Motor neuron (in vitro differentiated cells): Measurements from ENCODE around the gene AFG3L2. TPM values are rescaled to one million over a fixed set of nuclear protein-coding genes. Genes with fewer than 3 reads are reported as not detected.

Experiments
- ATAC-seq, 8 experiments: fragments of 200-7000 bp; cut with Tn5 transposase; replicated peaks in 6 of 8; 2 replicates each; pipeline ENCODE4 v1.8.0; 2021; ENCODE audit warnings: mild to moderate bottlenecking in 8 of 8, moderate library complexity in 8 of 8
- H3K27ac ChIP-seq, 2 donors: fragments of 250-450 bp; sonication (Bioruptor Pico); 2 replicates each; pipeline ENCODE4 v1.9.0; 2021; ENCODE audit warnings: antibody characterized with exemption in 2 of 2, mild to moderate bottlenecking in 2 of 2, moderate library complexity in 1 of 2
- H3K4me1 ChIP-seq, 2 donors: fragments of 250-450 bp; sonication (Bioruptor Pico); replicated peaks in 1 of 2; 2 replicates each; pipeline ENCODE4 v1.6.1; 2021; ENCODE audit warnings: antibody characterized with exemption in 2 of 2, mild to moderate bottlenecking in 2 of 2, moderate library complexity in 1 of 2
- H3K4me3 ChIP-seq, 5 donors: fragments of 250-450 bp; sonication (Bioruptor Pico); 2 replicates each; pipeline ENCODE4 v1.9.0; 2021; ENCODE audit warnings: antibody characterized with exemption in 5 of 5, mild to moderate bottlenecking in 5 of 5, moderate library complexity in 4 of 5
- WGBS, 10 experiments: fragments of 450-650 bp; shearing (Covaris generic); methylation state at CpG; one replicate each; pipeline ENCODE4 v1.0.0; 2022; 5-methylcytosine and 5-hydroxymethylcytosine counted together
- in situ Hi-C, 9 experiments: fragments of 400-800 bp; cut with MboI; loops; one replicate each; pipeline ENCODE4 v1.15.0; 2021; ENCODE audit warnings: low sequenced_read_pairs in 9 of 9, low pct_unique_long_range_greater_than_20kb in 2 of 9; ENCODE audit not compliant: unreplicated experiment in 9 of 9
- total RNA-seq, 8 experiments: library from RNA; unstranded; fragments of 300-600 nt; gene quantifications; 2 replicates each; pipeline versions ENCODE4 v1.2.3 to v1.2.4, GENCODE V29; 2022

The AFG3L2 gene
- total RNA-seq, 8 experiments from 2014 or later: 27.1 to 83.7 (median 40.9) TPM

GRCh38 chr18:12304351-12305210, 72.4 kb downstream of the AFG3L2 start:
- ATAC-seq: no peak
- Histone ChIP-seq H3K4me3 (no peak overlapping the region), H3K27ac (no peak overlapping the region), H3K4me1 (peaks cover 0 to 2% of the 10 kb centered on the region in 2 donors)
- WGBS, 10 experiments: 54 to 100% (median 94%) methylated on average over 1 to 7 of the region's 19 CpGs; no CpG with 5 or more reads in 2 of the 10 experiments
- in situ Hi-C loops: no loop called here

- in situ Hi-C loops: no loop called here
- ATAC-seq: peak in 3 of 8 experiments; percentile 26 to 70 (median 67)
- H3K4me1 ChIP-seq: no peaks in the 10 kb centered on the region
- no peak overlapping the region for H3K27ac ChIP-seq
- 43 to 86% (median 62%) methylated on average over 3 to 11 of the region's 14 CpGs; no CpG with 5 or more reads in 4 of the 10 experiments for WGBS, 10 experiments
- H3K4me3 ChIP-seq: no peak overlapping the region
Observed at GRCh38 chr18:12302391-12303147, 74.5 kb downstream of the AFG3L2 start.

DNA sequence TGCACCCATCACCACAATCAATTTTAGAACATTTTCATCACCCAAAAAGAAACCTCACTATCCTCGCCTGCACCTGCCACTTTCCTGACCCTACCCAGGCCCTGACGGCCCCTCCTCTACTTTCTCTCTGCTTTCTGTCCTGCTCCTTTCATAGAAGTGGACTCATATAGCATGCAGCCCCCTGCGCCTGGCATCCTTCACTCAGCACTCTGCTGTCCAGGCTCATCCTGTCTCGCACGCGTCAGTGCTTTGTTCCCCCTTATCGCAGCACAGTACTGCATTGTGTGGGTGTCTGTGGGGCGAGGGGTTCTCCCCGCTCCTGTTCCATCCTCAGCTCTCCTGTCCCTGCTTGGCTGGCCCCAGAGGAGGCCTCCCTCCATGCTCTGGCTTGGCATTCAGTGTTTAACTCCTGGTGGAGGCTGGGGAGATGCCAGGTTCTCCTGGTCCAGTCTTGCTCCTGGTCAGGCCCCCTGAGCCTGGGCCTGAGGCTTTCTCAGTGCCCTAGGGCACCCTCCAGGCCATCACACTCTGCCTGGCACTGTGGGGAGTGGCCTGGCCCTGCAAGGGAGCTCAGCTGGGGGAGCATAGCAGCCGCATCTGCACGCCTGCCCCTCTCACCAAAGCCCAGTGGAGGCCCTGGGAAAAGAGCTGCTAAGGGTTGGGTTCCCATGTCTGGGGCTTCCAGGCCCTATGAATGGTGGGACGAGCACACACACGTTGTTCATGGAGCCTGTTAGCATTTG, 75.6 kb downstream of the AFG3L2 start:
- no peak overlapping the region for H3K27ac ChIP-seq
- in situ Hi-C loops: no loop called here
- H3K4me1 ChIP-seq: no peaks in the 10 kb centered on the region
- ATAC-seq: no peak
- WGBS, 10 experiments: 75 to 100% (median 93%) methylated on average over 1 to 7 of the region's 13 CpGs; no CpG with 5 or more reads in 3 of the 10 experiments
- H3K4me3 ChIP-seq: no peak overlapping the region

GRCh38 chr18:12299862-12300261, 77.2 kb downstream of the AFG3L2 start:
- in situ Hi-C loops: no loop called here
- Histone ChIP-seq H3K4me3 (no peak overlapping the region), H3K4me1 (no peaks in the 10 kb centered on the region), H3K27ac (no peak overlapping the region)
- no peak for ATAC-seq
- WGBS, 10 experiments: 46 to 100% (median 79%) methylated on average over 1 to 2 of the region's 2 CpGs; no CpG with 5 or more reads in 6 of the 10 experiments

DNA sequence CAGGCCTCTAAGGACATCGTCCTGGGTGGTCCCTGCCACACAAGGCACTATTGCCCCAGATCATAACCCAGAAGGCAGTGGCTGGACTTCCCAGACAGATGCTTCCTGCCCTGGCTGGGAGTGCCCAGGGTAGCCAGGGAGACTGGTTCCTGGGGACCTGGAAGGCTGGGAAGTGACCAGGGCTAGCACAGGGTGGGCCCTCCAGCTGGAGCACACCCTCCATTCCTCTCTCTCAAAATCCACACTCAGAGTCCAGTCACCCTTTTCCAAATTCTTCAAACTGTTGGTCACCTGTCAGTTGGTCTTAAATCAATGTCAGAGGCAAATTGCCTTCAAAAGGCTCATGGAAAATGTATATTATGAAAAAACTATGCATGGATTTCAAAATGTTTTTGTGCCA, 80.6 kb downstream of the AFG3L2 start:
- in situ Hi-C loops: no loop called here
- 75 to 80% methylated on average over 1 of the region's 1 CpG; no CpG with 5 or more reads in 8 of the 10 experiments for WGBS, 10 experiments
- peak in 3 of 8 experiments; percentile 90 to 93 (median 91) for ATAC-seq
- Histone ChIP-seq H3K4me3 (no peak overlapping the region), H3K4me1 (no peaks in the 10 kb centered on the region), H3K27ac (no peak overlapping the region)

DNA sequence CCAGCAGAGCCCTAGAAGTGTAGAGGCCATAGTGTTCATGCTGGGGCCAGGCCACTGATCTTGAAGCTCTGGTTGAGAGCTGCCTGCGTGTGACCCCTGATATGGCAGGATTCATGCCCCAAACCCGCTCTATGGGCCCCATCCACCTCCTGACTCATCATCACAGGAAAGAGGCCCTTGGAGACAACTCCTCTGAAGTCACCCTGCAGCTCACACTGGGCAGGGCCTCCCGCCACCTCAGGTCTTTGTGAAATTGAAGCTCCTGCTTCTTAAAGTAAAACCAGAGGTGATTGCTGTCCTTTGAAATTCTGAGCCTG, 81.0 kb downstream of the AFG3L2 start:
- WGBS, 10 experiments: 80% methylated on average over 1 of the region's 3 CpGs; no CpG with 5 or more reads in 9 of the 10 experiments
- in situ Hi-C loops: no loop called here
- Histone ChIP-seq H3K4me3 (no peak overlapping the region), H3K4me1 (no peaks in the 10 kb centered on the region), H3K27ac (no peak overlapping the region)
- ATAC-seq: peak in 5 of 8 experiments; percentile 41 to 86 (median 70)

DNA sequence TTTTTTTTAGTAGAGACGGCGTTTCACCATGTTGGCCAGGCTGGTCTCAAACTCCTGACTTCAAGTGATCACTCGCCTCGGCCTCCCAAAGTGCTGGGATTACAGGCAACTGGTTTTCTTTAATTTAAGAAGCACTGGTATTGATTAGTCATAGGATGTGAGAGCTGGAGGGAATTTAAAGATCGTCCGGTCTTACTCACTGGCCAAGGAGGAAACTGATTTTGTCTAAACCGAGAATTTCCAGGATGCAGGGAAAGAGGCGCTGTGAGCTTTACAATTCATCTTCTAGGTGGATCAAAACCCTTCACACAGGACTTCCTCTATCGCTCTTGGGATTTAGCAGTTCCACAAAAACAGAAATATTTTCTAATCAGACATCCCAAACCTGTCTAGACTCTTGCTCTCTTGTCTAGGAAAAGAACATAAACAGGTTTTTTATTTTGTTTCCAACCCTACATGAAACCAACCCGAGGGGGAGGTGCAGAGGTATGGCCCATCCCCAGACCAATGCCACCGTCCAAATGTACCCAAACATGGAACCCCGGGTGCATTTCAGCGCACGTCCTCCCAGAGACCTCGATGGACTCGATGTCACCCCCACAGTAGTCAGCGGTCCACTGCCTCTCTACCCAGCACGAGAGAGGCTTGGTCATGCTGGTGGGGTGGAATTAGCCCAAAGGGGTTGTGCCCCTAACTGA, 81.5 kb downstream of the AFG3L2 start:
- 40 to 97% (median 86%) methylated on average over 2 to 13 of the region's 18 CpGs; no CpG with 5 or more reads in 1 of the 10 experiments for WGBS, 10 experiments
- H3K4me3 ChIP-seq: no peak overlapping the region
- no peaks in the 10 kb centered on the region for H3K4me1 ChIP-seq
- ATAC-seq: no peak
- in situ Hi-C loops: no loop called here
- no peak overlapping the region for H3K27ac ChIP-seq

DNA sequence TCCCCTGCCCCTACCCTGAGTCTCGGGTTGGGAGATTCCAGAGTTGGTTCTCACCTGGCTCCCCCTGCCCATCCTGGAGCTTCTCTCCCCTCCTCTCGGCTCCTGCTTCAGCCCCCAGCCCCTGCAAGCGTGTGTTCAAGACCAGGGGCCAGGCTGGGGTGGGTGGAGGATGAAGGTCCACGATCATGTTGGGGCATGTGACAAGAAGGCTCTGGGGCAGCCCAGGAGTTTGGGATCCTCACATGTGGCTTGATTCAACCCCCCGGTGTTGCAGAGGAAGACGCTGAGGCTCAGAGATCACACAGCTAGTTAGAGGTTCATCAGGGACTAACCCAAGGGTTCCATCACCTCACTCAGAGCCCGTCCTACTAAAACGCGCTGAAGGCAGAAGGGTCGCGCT, 83.2 kb downstream of the AFG3L2 start:
- Histone ChIP-seq H3K4me3 (no peak overlapping the region), H3K27ac (no peak overlapping the region), H3K4me1 (peaks cover 0 to 2% of the 10 kb centered on the region in 2 donors)
- ATAC-seq: no peak
- 0 to 83% (median 83%) methylated on average over 1 to 5 of the region's 11 CpGs; no CpG with 5 or more reads in 5 of the 10 experiments for WGBS, 10 experiments
- in situ Hi-C loops: no loop called here

GRCh38 chr18:12291690-12292089, 85.3 kb downstream of the AFG3L2 start:
- ATAC-seq: no peak
- Histone ChIP-seq H3K4me3 (no peak overlapping the region), H3K27ac (no peak overlapping the region), H3K4me1 (peaks cover 0 to 9% of the 10 kb centered on the region in 2 donors)
- in situ Hi-C loops: no loop called here
- 20 to 100% (median 83%) methylated on average over 1 to 10 of the region's 14 CpGs; no CpG with 5 or more reads in 2 of the 10 experiments for whole genome bisulfite sequencing, 10 experiments

DNA sequence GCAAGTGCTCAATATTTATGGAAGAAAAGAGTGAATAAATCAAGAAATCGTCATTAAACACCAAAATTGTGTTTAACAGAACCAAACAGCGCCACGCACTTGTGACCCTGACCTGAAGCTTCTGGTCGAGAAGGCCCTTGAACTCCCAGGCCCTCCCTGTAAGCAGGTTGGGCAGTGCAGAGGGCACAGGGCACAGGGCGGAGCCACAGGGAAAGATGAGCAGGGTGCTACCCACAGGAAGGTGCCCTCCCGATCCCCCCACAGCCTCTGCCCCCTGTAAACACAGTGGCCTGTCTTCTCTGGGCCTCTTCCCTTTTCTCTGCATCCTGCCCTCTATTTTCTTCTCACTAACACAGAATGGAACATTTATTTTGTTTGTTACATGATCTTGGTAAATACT, 85.9 kb downstream of the AFG3L2 start:
- Histone ChIP-seq H3K4me3 (no peak overlapping the region), H3K27ac (no peak overlapping the region), H3K4me1 (peaks cover 0 to 9% of the 10 kb centered on the region in 2 donors)
- 69 to 94% (median 88%) methylated on average over 3 to 6 of the region's 6 CpGs; no CpG with 5 or more reads in 1 of the 10 experiments for WGBS, 10 experiments
- in situ Hi-C loops: no loop called here
- no peak for ATAC-seq

DNA sequence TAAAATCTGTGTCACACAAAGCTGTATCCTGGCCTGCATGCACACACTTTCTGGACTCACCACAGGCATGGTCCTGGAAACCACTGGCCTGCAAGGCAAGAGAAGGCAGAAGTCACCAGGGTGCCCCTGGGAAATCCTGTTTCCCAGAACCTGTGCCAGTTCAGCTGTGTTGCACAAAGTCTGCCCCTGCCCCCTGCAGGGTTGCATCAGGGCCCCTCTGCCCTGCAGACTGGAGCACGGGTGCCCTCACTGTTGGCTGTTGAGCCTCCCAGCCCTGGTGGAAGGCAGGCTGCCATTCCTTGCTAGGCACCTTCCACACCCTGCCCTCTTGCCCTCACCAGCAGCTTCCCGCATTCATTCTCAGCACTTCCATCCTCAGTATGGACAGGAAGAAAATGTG, 86.9 kb downstream of the AFG3L2 start:
- WGBS, 10 experiments: 63 to 100% (median 93%) methylated on average over 1 to 2 of the region's 2 CpGs; no CpG with 5 or more reads in 5 of the 10 experiments
- Histone ChIP-seq H3K27ac (no peak overlapping the region), H3K4me1 (peaks cover 0 to 9% of the 10 kb centered on the region in 2 donors), H3K4me3 (no peak overlapping the region)
- no peak for ATAC-seq
- in situ Hi-C loops: no loop called here

DNA sequence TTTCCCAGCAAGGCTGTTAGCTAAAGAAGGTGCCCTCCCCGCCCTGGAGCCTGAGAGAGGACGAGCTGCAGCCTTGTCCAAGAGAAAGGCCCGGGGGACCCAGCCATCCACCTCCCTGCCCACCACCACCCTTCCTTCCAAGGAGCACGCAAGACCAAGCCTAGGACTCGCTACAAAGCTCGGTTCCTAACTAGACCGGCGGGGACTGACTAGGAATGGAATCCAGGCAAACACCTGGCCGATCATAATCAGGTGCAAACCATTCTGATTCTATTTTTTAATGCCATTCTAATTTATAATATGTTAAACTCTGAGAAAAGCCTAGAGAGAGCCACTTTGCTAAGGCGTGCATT, 88.6 kb downstream of the AFG3L2 start:
- Histone ChIP-seq H3K27ac (no peak overlapping the region), H3K4me3 (peak overlapping the region in 3 of 5 donors; percentile 27 to 35 (median 28)), H3K4me1 (peaks cover 0 to 9% of the 10 kb centered on the region in 2 donors)
- in situ Hi-C loops: no loop called here
- peak in 7 of 8 experiments; percentile 18 to 51 (median 38) for ATAC-seq
- whole genome bisulfite sequencing, 10 experiments: 0 to 22% (median 2%) methylated on average over 1 to 7 of the region's 10 CpGs; no CpG with 5 or more reads in 3 of the 10 experiments
